Transverse colon (tissue), 4 donors: Measurements from ENCODE around the gene LDLRAD4. TPM values are rescaled to one million over a fixed set of nuclear protein-coding genes. Genes with fewer than 3 reads are reported as not detected.

ENCODE experiments used
- DNase-seq: peaks from one replicate; pipeline ENCODE4 v3.0.0-alpha.2; 2019
- H3K27ac ChIP-seq, 4 donors: fragments of 200-600 bp; sonication (generic); 2 replicates each; pipeline ENCODE4 v1.5.1; 2016 to 2018; ENCODE audit warnings: inconsistent platforms in 4 of 4
- H3K27me3 ChIP-seq: fragments of 200-600 bp; sonication (generic); 2 replicates; pipeline ENCODE4 v1.5.1; 2017; ENCODE audit warnings: inconsistent platforms
- H3K36me3 ChIP-seq, 4 donors: fragments of 200-600 bp; sonication (generic); 2 replicates each; pipeline ENCODE4 v1.5.1; 2017 to 2019; ENCODE audit warnings: inconsistent platforms in 4 of 4
- H3K4me1 ChIP-seq, 4 donors: fragments of 200-600 bp; sonication (generic); 2 replicates each; pipeline ENCODE4 v1.5.1; 2017 to 2020; ENCODE audit warnings: inconsistent platforms in 4 of 4
- H3K4me3 ChIP-seq, 4 donors: fragments of 200-600 bp; sonication (generic); 1 replicate in 1 of 4; 2 replicates in 3 of 4; pipeline versions ENCODE4 v1.5.1 to v1.6.1; 2017 to 2019; ENCODE audit warnings: inconsistent platforms in 4 of 4
- H3K9me3 ChIP-seq, 2 donors: fragments of 200-600 bp; sonication (generic); 2 replicates each; pipeline ENCODE4 v1.5.1; 2017 to 2019; ENCODE audit warnings: inconsistent platforms in 2 of 2
- CTCF ChIP-seq, 5 experiments: fragments of 200-600 bp in 3 of 5; fragments of 450-650 bp in 2 of 5; sonication (generic) in 3 of 5; IDR thresholded peaks; 1 replicate in 2 of 5; 2 replicates in 3 of 5; pipeline ENCODE4 v1.5.1; 2016 to 2017; ENCODE audit warnings: antibody characterized with exemption in 5 of 5, inconsistent platforms in 3 of 5, mild to moderate bottlenecking in 2 of 5, moderate library complexity in 1 of 5
- EP300 ChIP-seq: sonication (generic); formaldehyde crosslinking; IDR thresholded peaks from one replicate; pipeline ENCODE4 v1.6.1; 2017; ENCODE audit warnings: antibody characterized with exemption, low read depth
- POLR2A ChIP-seq: fragments of 450-650 bp; IDR thresholded peaks from one replicate; pipeline ENCODE4 v1.6.1; 2016; ENCODE audit warnings: antibody characterized with exemption, mild to moderate bottlenecking, moderate library complexity
- POLR2AphosphoS5 ChIP-seq, 3 donors: sonication (generic); formaldehyde crosslinking; IDR thresholded peaks; one replicate each; pipeline ENCODE4 v1.6.1; 2016; ENCODE audit warnings: antibody characterized with exemption in 3 of 3
- WGBS, 2 donors: methylation state at CpG; one replicate each; pipeline ENCODE4 v1.1.5; 2018; ENCODE audit warnings: low coverage in 1 of 2; 5-methylcytosine and 5-hydroxymethylcytosine counted together
- in situ Hi-C, 4 donors: fragments of 200-750 bp; cut with MboI; loops; one replicate each; pipeline versions ENCODE4 v1.15.0 to v1.15.1; 2017; ENCODE audit warnings: low sequenced_read_pairs in 3 of 4, low pct_ligation_motif_present in 1 of 4, low pct_unique_long_range_greater_than_20kb in 1 of 4
- intact Hi-C: fragments of 100-400 bp; cut with DNase I; formaldehyde crosslinking; loops from one replicate; pipeline ENCODE4 v1.15.1; 2023; ENCODE audit warnings: low total_unique reads
- small RNA-seq, 4 donors: library from RNA; depleted of rRNA; stranded (forward); fragments of <200 nt; gene quantifications; one replicate each; pipeline ENCODE3, GENCODE V24; 2016
- total RNA-seq, 4 donors: library from RNA; depleted of rRNA; stranded (reverse); fragments of >200 nt; gene quantifications; one replicate each; pipeline ENCODE4 v1.1.0, GENCODE V29; 2016

LDLRAD4 gene
- total RNA-seq, 4 donors from 2014 or later: 34.8 to 277 (median 60.6) TPM

GRCh38 chr18:13700153-13700552 lies 481.6 kb downstream of the LDLRAD4 start:
- in situ Hi-C loops: no loop called here
- WGBS, 2 donors: 72% methylated on average over 1 of the region's 1 CpG; no CpG with 5 or more reads in 1 of the 2 donors
- TF ChIP-seq CTCF (IDR thresholded peaks at IDR 0.05) (no peak), POLR2AphosphoS5 (IDR thresholded peaks at IDR 0.05) (no peak), POLR2A (no peak), EP300 (no peak)

More at GRCh38 chr18:13700153-13700552, 481.6 kb downstream of the LDLRAD4 start:
- Histone ChIP-seq H3K9me3 (peaks cover 14 to 27% of the 10 kb centered on the region in 2 donors), H3K4me1 (no peaks in the 10 kb centered on the region), H3K4me3 (no peak overlapping the region), H3K27ac (no peak overlapping the region), H3K27me3 (no peaks in the 10 kb centered on the region), H3K36me3 (no peaks in the 10 kb centered on the region)
- intact Hi-C loops: no loop called here
- DNase-seq: no peak

Small RNA genes within 50 kb of the gene (small RNA-seq; reads per million reads assigned to genes)
- gene MIR4526: 0 to 0.28 (median 0) reads per million in 4 donors
- 0 reads per million in 4 donors for gene MIR5190

Other genes with a start within 250 kb of the LDLRAD4 start
- 10 to 100 TPM; 21.3 to 40.0 (median 34.1) TPM for gene CEP192, start 227.4 kb upstream of the LDLRAD4 start, total RNA-seq